Measurements from ENCODE around the gene MRPS26. TPM values are rescaled to one million over a fixed set of nuclear protein-coding genes. Genes with fewer than 3 reads are reported as not detected.

The MRPS26 gene
- total and polyA plus RNA-seq, 2 donors from 2014 or later = 39.8 to 109 TPM

GRCh38 chr20:3082306-3082951 lies 36.6 kb downstream of the MRPS26 start:
- no peak for TF ChIP-seq CTCF (IDR thresholded peaks at IDR 0.05; ENCODE audit: borderline replicate concordance, extremely low read depth, insufficient read depth)
- FAIRE-seq = no peak

GRCh38 chr20:3082955-3083952 lies 37.4 kb downstream of the MRPS26 start:
- Histone ChIP-seq H3K4me1 (ENCODE audit: control insufficient read depth in 2 of 3, insufficient read depth in 2 of 3, low read depth in 1 of 3, low read length in 3 of 3) (peaks cover 0 to 7% (median 6%) of the 10 kb centered on the region in 3 donors), H3K9me3 (ENCODE audit: control insufficient read depth in 2 of 3, insufficient read depth in 1 of 3, low read length in 3 of 3) (no peaks in the 10 kb centered on the region), H3K36me3 (ENCODE audit: control insufficient read depth in 2 of 3, insufficient read depth in 3 of 3, low read length in 3 of 3) (no peaks in the 10 kb centered on the region), H3K27me3 (ENCODE audit: control insufficient read depth, insufficient read depth, low read length) (peaks cover 15% of the 10 kb centered on the region), H3K27ac (ENCODE audit: low read depth in 2 of 2, low read length in 2 of 2) (no peak overlapping the region), H3K9ac (ENCODE audit: low read length in 3 of 3) (no peak overlapping the region), H3K4me3 (ENCODE audit: low read length in 3 of 3) (no peak overlapping the region)
- intact Hi-C loops (cut with DNase I) = no loop called here
- TF ChIP-seq CTCF (IDR thresholded peaks at IDR 0.05; ENCODE audit: borderline replicate concordance, extremely low read depth, insufficient read depth) = no peak
- DNase-seq (peak in 2 of 5 donors; percentile 22 to 66), FAIRE-seq (no peak)

More at GRCh38 chr20:3082306-3082951, 36.6 kb downstream of the MRPS26 start:
- peaks cover 0 to 7% (median 6%) of the 10 kb centered on the region in 3 donors for H3K4me1 ChIP-seq (ENCODE audit: control insufficient read depth in 2 of 3, insufficient read depth in 2 of 3, low read depth in 1 of 3, low read length in 3 of 3)
- no peaks in the 10 kb centered on the region for H3K9me3 ChIP-seq (ENCODE audit: control insufficient read depth in 2 of 3, insufficient read depth in 1 of 3, low read length in 3 of 3)
- H3K36me3 ChIP-seq (ENCODE audit: control insufficient read depth in 2 of 3, insufficient read depth in 3 of 3, low read length in 3 of 3) = no peaks in the 10 kb centered on the region
- peak in 3 of 5 donors; percentile 30 to 58 (median 45) for DNase-seq
- H3K9ac ChIP-seq (ENCODE audit: low read length in 3 of 3) = no peak overlapping the region
- H3K27ac ChIP-seq (ENCODE audit: low read depth in 2 of 2, low read length in 2 of 2) = no peak overlapping the region
- no peak overlapping the region for H3K4me3 ChIP-seq (ENCODE audit: low read length in 3 of 3)
- intact Hi-C loops (cut with DNase I) = no loop called here
- H3K27me3 ChIP-seq (ENCODE audit: control insufficient read depth, insufficient read depth, low read length) = peaks cover 15% of the 10 kb centered on the region

- H3K36me3 ChIP-seq (ENCODE audit: control insufficient read depth in 2 of 3, insufficient read depth in 3 of 3, low read length in 3 of 3) = no peaks in the 10 kb centered on the region
- no peaks in the 10 kb centered on the region for H3K9me3 ChIP-seq (ENCODE audit: control insufficient read depth in 2 of 3, insufficient read depth in 1 of 3, low read length in 3 of 3)
- no peak within 1 kb of the TSS for H3K27ac ChIP-seq (ENCODE audit: low read depth in 2 of 2, low read length in 2 of 2)
- H3K4me3 ChIP-seq (ENCODE audit: low read length in 3 of 3) = no peak within 1 kb of the TSS
- no peak for TF ChIP-seq CTCF (IDR thresholded peaks at IDR 0.05; ENCODE audit: borderline replicate concordance, extremely low read depth, insufficient read depth)
- intact Hi-C loops (cut with DNase I) = no loop called here
- no peak for FAIRE-seq
- peaks cover 0 to 7% (median 6%) of the 10 kb centered on the region in 3 donors for H3K4me1 ChIP-seq (ENCODE audit: control insufficient read depth in 2 of 3, insufficient read depth in 2 of 3, low read depth in 1 of 3, low read length in 3 of 3)
- DNase-seq = peak in 2 of 5 donors; percentile 28 to 34
- peaks cover 13% of the 10 kb centered on the region for H3K27me3 ChIP-seq (ENCODE audit: control insufficient read depth, insufficient read depth, low read length)
- H3K9ac ChIP-seq (ENCODE audit: low read length in 3 of 3) = no peak within 1 kb of the TSS
These were observed 38.6 kb downstream of the MRPS26 start, which contains the start of gene AVP for GRCh38 chr20:3084283-3084985. Gene AVP (minus strand): TSS chr20:3084724. CDS start chr20:3084674, 50 bp downstream.

Data from kidney (tissue), 14 donors.